IMR-90 (cell line): ENCODE data around the gene MRGPRE. TPM values are rescaled to one million over a fixed set of nuclear protein-coding genes. Genes with fewer than 3 reads are reported as not detected.

ENCODE experiments used
- ATAC-seq: fragments of 200-7000 bp; cut with Tn5 transposase; 2 replicates; pipeline ENCODE4 v1.9.1; 2020; ENCODE audit warnings: low read depth, mild to moderate bottlenecking, moderate library complexity
- BruUV-seq: library from RNA; stranded (reverse); fragments of 400-500 nt; replicated peaks from 2 replicates; lab custom pipeline; 2021; lab: Mats Ljungman, UMichigan
- CTCF ChIA-PET: fragments of 300-600 bp; formaldehyde crosslinking; extraction: SDS; loops from one replicate; lab custom pipeline; 2021; ENCODE audit warnings: antibody characterized with exemption; lab: Yijun Ruan, JAX
- POLR2A ChIA-PET: fragments of 300-600 bp; sonication (Branson Sonifier 250); formaldehyde crosslinking; loops from one replicate; lab custom pipeline; 2022; ENCODE audit warnings: antibody characterized with exemption; ENCODE audit not compliant: unreplicated experiment; lab: Charles Lee
- DNase-seq: peaks from one replicate; pipeline ENCODE4 v3.0.0; 2013
- H2AFZ ChIP-seq: replicated peaks from 2 replicates; pipeline ENCODE3; 2013; ENCODE audit warnings: low read length, mild to moderate bottlenecking; ENCODE audit not compliant: poor library complexity
- H2AK5ac ChIP-seq: 2 replicates; pipeline ENCODE4 v1.6.1; 2013; ENCODE audit warnings: low read depth, low read length, inconsistent platforms
- H2AK9ac ChIP-seq: replicated peaks from 2 replicates; pipeline ENCODE3; 2013; ENCODE audit warnings: mild to moderate bottlenecking, low read depth, low read length, moderate library complexity; ENCODE audit not compliant: poor library complexity
- H2BK120ac ChIP-seq: 2 replicates; pipeline ENCODE4 v1.6.1; 2013; ENCODE audit warnings: low read depth, low read length, inconsistent platforms
- H2BK15ac ChIP-seq: 3 replicates; pipeline ENCODE4 v1.6.1; 2013; ENCODE audit warnings: low read depth, low read length, inconsistent platforms
- H2BK20ac ChIP-seq: 2 replicates; pipeline ENCODE4 v1.6.1; 2013; ENCODE audit warnings: low read depth, mild to moderate bottlenecking, inconsistent platforms, low read length, moderate library complexity
- H2BK5ac ChIP-seq: 2 replicates; pipeline ENCODE4 v1.6.1; 2013; ENCODE audit warnings: mild to moderate bottlenecking, low read depth, low read length, inconsistent platforms; ENCODE audit not compliant: poor library complexity, severe bottlenecking
- H3K14ac ChIP-seq: replicated peaks from 2 replicates; pipeline ENCODE4 v1.6.1; 2013; ENCODE audit warnings: low read depth, low read length, inconsistent platforms
- H3K18ac ChIP-seq: 2 replicates; pipeline ENCODE4 v1.6.1; 2013; ENCODE audit warnings: low read depth, low read length, control low read depth
- H3K23ac ChIP-seq: 2 replicates; pipeline ENCODE4 v1.6.1; 2013; ENCODE audit warnings: low read depth, low read length, inconsistent platforms
- H3K27ac ChIP-seq: 2 replicates; pipeline ENCODE4 v1.5.1; 2013; ENCODE audit warnings: mild to moderate bottlenecking, control low read depth, low read length; ENCODE audit not compliant: insufficient read depth
- H3K27me3 ChIP-seq: 2 replicates; pipeline ENCODE4 v1.6.1; 2013; ENCODE audit warnings: low read length; ENCODE audit not compliant: control insufficient read depth, insufficient read depth
- H3K36me3 ChIP-seq: 2 replicates; pipeline ENCODE4 v1.6.1; 2013; ENCODE audit warnings: low read length, mixed read lengths; ENCODE audit not compliant: control insufficient read depth, insufficient read depth
- H3K4ac ChIP-seq: 2 replicates; pipeline ENCODE4 v1.6.1; 2013; ENCODE audit warnings: low read depth, low read length, inconsistent platforms
- H3K4me1 ChIP-seq: 2 replicates; pipeline ENCODE4 v1.6.1; 2013; ENCODE audit warnings: low read length, mixed read lengths; ENCODE audit not compliant: control insufficient read depth, insufficient read depth
- H3K4me2 ChIP-seq: 2 replicates; pipeline ENCODE4 v1.6.1; 2013; ENCODE audit warnings: low read depth, mild to moderate bottlenecking, control low read depth, low read length, moderate library complexity
- H3K4me3 ChIP-seq: 2 replicates; pipeline ENCODE4 v1.5.1; 2013; ENCODE audit warnings: low read depth, mild to moderate bottlenecking, control low read depth, low read length, moderate library complexity; ENCODE audit not compliant: insufficient read depth
- H3K56ac ChIP-seq: 2 replicates; pipeline ENCODE4 v1.6.1; 2013; ENCODE audit warnings: low read length, inconsistent platforms; ENCODE audit not compliant: insufficient read depth; ENCODE audit errors: extremely low read depth
- H3K79me1 ChIP-seq, 2 experiments: 2 replicates each; pipeline ENCODE4 v1.6.1; 2013; ENCODE audit warnings: low read length in 2 of 2, inconsistent platforms in 1 of 2, low read depth in 1 of 2
- H3K9ac ChIP-seq: 2 replicates; pipeline ENCODE4 v1.6.1; 2013; ENCODE audit warnings: low read depth, low read length, control low read depth
- H3K9me1 ChIP-seq: 2 replicates; pipeline ENCODE4 v1.6.1; 2013; ENCODE audit warnings: low read length, inconsistent platforms; ENCODE audit not compliant: insufficient read depth
- H3K9me3 ChIP-seq: 2 replicates; pipeline ENCODE4 v1.6.1; 2013; ENCODE audit warnings: low read length; ENCODE audit not compliant: control insufficient read depth, insufficient read depth
- H4K20me1 ChIP-seq: 2 replicates; pipeline ENCODE4 v1.6.1; 2013; ENCODE audit warnings: low read length, inconsistent platforms; ENCODE audit not compliant: insufficient read depth
- H4K5ac ChIP-seq: 2 replicates; pipeline ENCODE4 v1.6.1; 2013; ENCODE audit warnings: mild to moderate bottlenecking, low read depth, low read length, control low read depth
- H4K8ac ChIP-seq, 2 experiments: 2 replicates each; pipeline ENCODE4 v1.6.1; 2013; ENCODE audit warnings: low read depth in 2 of 2, low read length in 2 of 2, control low read depth in 1 of 2, inconsistent platforms in 1 of 2
- H4K91ac ChIP-seq: 2 replicates; pipeline ENCODE4 v1.6.1; 2013; ENCODE audit warnings: low read depth, low read length, inconsistent platforms; ENCODE audit not compliant: insufficient read depth
- BHLHE40 ChIP-seq: fragments of 150-350 bp; IDR thresholded peaks from 2 replicates; pipeline ENCODE4 v1.6.1; 2016; ENCODE audit warnings: mild to moderate bottlenecking, low read depth, low read length
- CEBPB ChIP-seq: IDR thresholded peaks from 2 replicates; pipeline ENCODE4 v1.6.1; 2012; ENCODE audit warnings: low read depth, low read length, improper control_type of control experiment
- ELK1 ChIP-seq: fragments of 150-350 bp; IDR thresholded peaks from 2 replicates; pipeline ENCODE4 v1.6.1; 2016; ENCODE audit warnings: low read depth, mild to moderate bottlenecking, low read length, moderate library complexity, borderline replicate concordance
- FOS ChIP-seq: fragments of 150-350 bp; IDR thresholded peaks from 2 replicates; pipeline ENCODE4 v1.6.1; 2016; ENCODE audit warnings: low read depth, low read length
- MAFK ChIP-seq: IDR thresholded peaks from 2 replicates; pipeline ENCODE4 v1.6.1; 2012; ENCODE audit warnings: low read depth, low read length, improper control_type of control experiment
- MAZ ChIP-seq: IDR thresholded peaks from 2 replicates; pipeline ENCODE4 v1.6.1; 2012; ENCODE audit warnings: low read depth, mild to moderate bottlenecking, low read length, improper control_type of control experiment, moderate library complexity, borderline replicate concordance
- NFE2L2 ChIP-seq: fragments of 150-350 bp; IDR thresholded peaks from 2 replicates; pipeline ENCODE4 v1.6.1; 2016; ENCODE audit warnings: low read depth, mild to moderate bottlenecking, low read length
- POLR2A ChIP-seq: IDR thresholded peaks from 2 replicates; pipeline ENCODE4 v1.6.1; 2012; ENCODE audit warnings: mild to moderate bottlenecking, low read depth, low read length
- RAD21 ChIP-seq: IDR thresholded peaks from 2 replicates; pipeline ENCODE4 v1.6.1; 2012; ENCODE audit warnings: low read length, improper control_type of control experiment
- RCOR1 ChIP-seq: IDR thresholded peaks from 2 replicates; pipeline ENCODE4 v1.6.1; 2012; ENCODE audit warnings: mild to moderate bottlenecking, low read length, improper control_type of control experiment; ENCODE audit not compliant: insufficient replicate concordance
- RFX5 ChIP-seq: IDR thresholded peaks from 2 replicates; pipeline ENCODE4 v1.8.0; 2012; ENCODE audit warnings: low read depth, mild to moderate bottlenecking, low read length, moderate library complexity
- SMC3 ChIP-seq: fragments of 150-350 bp; IDR thresholded peaks from 2 replicates; pipeline ENCODE4 v1.6.1; 2016; ENCODE audit warnings: low read depth, mild to moderate bottlenecking, antibody characterized with exemption, low read length, moderate library complexity
- USF2 ChIP-seq: fragments of 150-350 bp; IDR thresholded peaks from 2 replicates; pipeline ENCODE4 v1.6.1; 2017; ENCODE audit warnings: mild to moderate bottlenecking, antibody characterized with exemption, low read length, low read depth
- WGBS, 2 experiments: methylation state at CpG; one replicate each; pipeline versions ENCODE4 v1.1.5 to v1.1.7; 2013; ENCODE audit warnings: missing lambda C conversion rate in 2 of 2; ENCODE audit not compliant: insufficient read length in 1 of 2; ENCODE audit errors: extremely low coverage in 2 of 2; 5-methylcytosine and 5-hydroxymethylcytosine counted together
- dilution Hi-C: fragments of 300-500 bp; cut with HindIII; formaldehyde crosslinking; loops from one replicate; pipeline ENCODE4 v1.14.3; 2018; ENCODE audit warnings: low sequenced_read_pairs; ENCODE audit not compliant: unreplicated experiment
- in situ Hi-C: fragments of 300-500 bp; cut with MboI; formaldehyde crosslinking; loops from 3 replicates; pipeline ENCODE4 v1.14.3; 2019; ENCODE audit warnings: low sequenced_read_pairs, inconsistent platforms, mixed read lengths
- intact Hi-C: fragments of 100-400 bp; cut with micrococcal nuclease; formaldehyde crosslinking; loops from 2 replicates; pipeline ENCODE4 v1.10.0; 2022
- polyA plus RNA-seq, 3 experiments: library from polyadenylated mRNA; depleted of rRNA; stranded (reverse); fragments of >200 nt; gene quantifications; 2 replicates each; pipeline ENCODE4 v1.2.3, GENCODE V29; 2012; ENCODE audit warnings: low replicate concordance in 1 of 3
- total RNA-seq: library from RNA; depleted of rRNA; stranded (reverse); fragments of >200 nt; gene quantifications from 2 replicates; pipeline ENCODE4 v1.2.3, GENCODE V29; 2012

MRGPRE gene
- total and polyA plus RNA-seq, 2 of the 4 experiments (the other 2 are of a cell fraction): not detected

- no peak for TF ChIP-seq NFE2L2
- no peak for TF ChIP-seq BHLHE40
- TF ChIP-seq POLR2A: no peak
- TF ChIP-seq MAFK: no peak
- TF ChIP-seq RFX5: no peak
- no peak for TF ChIP-seq SMC3
- TF ChIP-seq MAZ: no peak
Measured at GRCh38 chr11:3202759-3203158, 29.5 kb downstream of the MRGPRE start (continued).

GRCh38 chr11:3202305-3202704, 29.9 kb downstream of the MRGPRE start:
- H3K23ac ChIP-seq: no peak overlapping the region
- H3K9ac ChIP-seq: no peak overlapping the region
- no peak overlapping the region for H2AK9ac ChIP-seq
- H3K36me3 ChIP-seq: no peaks in the 10 kb centered on the region
- no peak overlapping the region for H3K18ac ChIP-seq
- no peaks in the 10 kb centered on the region for H4K20me1 ChIP-seq
- H3K4me3 ChIP-seq: no peak overlapping the region
- H4K5ac ChIP-seq: no peak overlapping the region
- no peak for ATAC-seq
- H3K27ac ChIP-seq: no peak overlapping the region
- no peaks in the 10 kb centered on the region for H3K9me3 ChIP-seq
- no peak overlapping the region for H2BK20ac ChIP-seq
- dilution Hi-C loops (no loop called here), in situ Hi-C loops (no loop called here), intact Hi-C loops (no loop called here)
- no peak overlapping the region for H2BK120ac ChIP-seq
- no peak overlapping the region for H2AK5ac ChIP-seq
- TF ChIP-seq FOS: no peak
- TF ChIP-seq SMC3: no peak
- TF ChIP-seq RCOR1: no peak
- TF ChIP-seq USF2: no peak
- TF ChIP-seq RAD21: no peak
- no peak for TF ChIP-seq CEBPB
- TF ChIP-seq MAZ: no peak
- TF ChIP-seq ELK1: no peak
- TF ChIP-seq MAFK: no peak
- TF ChIP-seq BHLHE40: no peak
- DNase-seq: no peak
- H4K91ac ChIP-seq: no peak overlapping the region
- H2AFZ ChIP-seq: no peak overlapping the region
- no peaks in the 10 kb centered on the region for H3K79me1 ChIP-seq
- no peak overlapping the region for H3K14ac ChIP-seq
- H3K9me1 ChIP-seq: no peaks in the 10 kb centered on the region
- no peak overlapping the region for H4K8ac ChIP-seq
- H3K4me2 ChIP-seq: no peak overlapping the region
- ChIA-PET CTCF (no interaction called here), POLR2A (no interaction called here)
- no peak overlapping the region for H2BK5ac ChIP-seq
- no peaks in the 10 kb centered on the region; the same call in 1 of the 2 replicates for H3K4me1 ChIP-seq
- no peak overlapping the region for H3K4ac ChIP-seq
- BruUV-seq: no TSS peak
- H3K27me3 ChIP-seq: peaks cover 80% of the 10 kb centered on the region
- H2BK15ac ChIP-seq: no peak overlapping the region
- H3K56ac ChIP-seq: no peak overlapping the region
- 0% methylated on average over 1 of the region's 7 CpGs; no CpG with 5 or more reads in 1 of the 2 experiments for WGBS, 2 experiments
